OCI-LY1 (cell line): ENCODE measurements around the gene CD79A.

Source experiments
- H2AFZ ChIP-seq: fragments of 200-600 bp; sonication (generic), shearing (Covaris generic); 2 replicates; pipeline ENCODE4 v1.6.0; 2014; ENCODE audit warnings: antibody characterized with exemption, mild to moderate bottlenecking, low read length
- H3F3A ChIP-seq: fragments of 200-600 bp; sonication (generic), shearing (Covaris generic); 2 replicates; pipeline ENCODE4 v1.6.0; 2014; ENCODE audit warnings: mild to moderate bottlenecking, antibody characterized with exemption, low read length, moderate library complexity; ENCODE audit not compliant: insufficient read depth
- H3K27ac ChIP-seq: fragments of 200-600 bp; sonication (generic); 2 replicates; pipeline ENCODE4 v1.5.1; 2014; ENCODE audit warnings: low read length, mixed run types, mild to moderate bottlenecking, low read depth; ENCODE audit not compliant: poor library complexity, severe bottlenecking
- H3K27me3 ChIP-seq: fragments of 200-600 bp; sonication (generic); 2 replicates; pipeline ENCODE4 v1.6.0; 2014; ENCODE audit warnings: antibody characterized with exemption, mild to moderate bottlenecking, low read length, moderate library complexity; ENCODE audit not compliant: insufficient read depth
- H3K36me3 ChIP-seq: fragments of 200-600 bp; sonication (generic); 2 replicates; pipeline ENCODE4 v1.6.1; 2014; ENCODE audit warnings: mild to moderate bottlenecking, antibody characterized with exemption, low read length, moderate library complexity, mixed read lengths; ENCODE audit not compliant: insufficient read depth
- H3K4me1 ChIP-seq: fragments of 200-600 bp; sonication (generic); 2 replicates; pipeline ENCODE4 v1.5.1; 2014; ENCODE audit warnings: mild to moderate bottlenecking, low read length, moderate library complexity; ENCODE audit not compliant: insufficient read depth, severe bottlenecking
- H3K4me2 ChIP-seq: fragments of 200-600 bp; sonication (generic), shearing (Covaris generic); 2 replicates; pipeline ENCODE4 v1.6.1; 2014; ENCODE audit warnings: low read length
- H3K4me3 ChIP-seq: fragments of 200-600 bp; sonication (generic); 2 replicates; pipeline ENCODE4 v1.5.1; 2014; ENCODE audit warnings: low read length, low read depth, mild to moderate bottlenecking, mixed read lengths; ENCODE audit not compliant: poor library complexity, severe bottlenecking
- H3K79me2 ChIP-seq: fragments of 200-600 bp; shearing (Covaris generic); 2 replicates; pipeline ENCODE4 v1.6.1; 2016; ENCODE audit warnings: mixed run types, low read length, mixed read lengths; ENCODE audit not compliant: insufficient read depth
- H3K9ac ChIP-seq: fragments of 200-600 bp; sonication (generic), shearing (Covaris generic); 2 replicates; pipeline ENCODE4 v1.6.1; 2014; ENCODE audit warnings: mild to moderate bottlenecking, low read length, mixed read lengths
- H3K9me2 ChIP-seq: fragments of 200-600 bp; sonication (generic), shearing (Covaris generic); 2 replicates; pipeline ENCODE4 v1.6.1; 2014; ENCODE audit warnings: low read depth, mild to moderate bottlenecking, low read length, mixed read lengths
- H3K9me3 ChIP-seq: fragments of 200-600 bp; shearing (Covaris generic); 2 replicates; pipeline ENCODE4 v1.6.1; 2014; ENCODE audit warnings: low read length, mixed read lengths
- H4K20me1 ChIP-seq: fragments of 200-600 bp; sonication (generic), shearing (Covaris generic); 2 replicates; pipeline ENCODE4 v1.6.0; 2016; ENCODE audit warnings: mild to moderate bottlenecking, low read length; ENCODE audit not compliant: insufficient read depth
- CTCF ChIP-seq: fragments of 200-600 bp; sonication (generic), shearing (Covaris generic); IDR thresholded peaks from 2 replicates; pipeline ENCODE4 v1.5.1; 2017; ENCODE audit warnings: mild to moderate bottlenecking, antibody characterized with exemption, low read length, moderate library complexity, mixed read lengths
- EZH2 ChIP-seq: fragments of 200-600 bp; sonication (generic), shearing (Covaris generic); IDR thresholded peaks from 2 replicates; pipeline ENCODE4 v1.8.0; 2017; ENCODE audit warnings: borderline replicate concordance, mixed run types, mild to moderate bottlenecking, antibody characterized with exemption, low read length, moderate library complexity, mixed read lengths

The CD79A gene

GRCh38 chr19:41892173-41892902 lies 15.3 kb downstream of the CD79A start:
- Histone ChIP-seq H3K36me3 (peaks cover 64% of the 10 kb centered on the region), H3F3A (no peaks in the 10 kb centered on the region), H3K4me2 (no peak overlapping the region), H3K79me2 (no peaks in the 10 kb centered on the region), H2AFZ (no peak overlapping the region), H3K4me3 (no peak overlapping the region), H3K4me1 (peaks cover 9% of the 10 kb centered on the region), H3K9ac (no peak overlapping the region), H3K27me3 (no peaks in the 10 kb centered on the region), H3K9me2 (no peaks in the 10 kb centered on the region), H4K20me1 (no peaks in the 10 kb centered on the region), H3K9me3 (no peaks in the 10 kb centered on the region), H3K27ac (no peak overlapping the region)
- TF ChIP-seq CTCF = no peak
- TF ChIP-seq EZH2 = no peak

DNA sequence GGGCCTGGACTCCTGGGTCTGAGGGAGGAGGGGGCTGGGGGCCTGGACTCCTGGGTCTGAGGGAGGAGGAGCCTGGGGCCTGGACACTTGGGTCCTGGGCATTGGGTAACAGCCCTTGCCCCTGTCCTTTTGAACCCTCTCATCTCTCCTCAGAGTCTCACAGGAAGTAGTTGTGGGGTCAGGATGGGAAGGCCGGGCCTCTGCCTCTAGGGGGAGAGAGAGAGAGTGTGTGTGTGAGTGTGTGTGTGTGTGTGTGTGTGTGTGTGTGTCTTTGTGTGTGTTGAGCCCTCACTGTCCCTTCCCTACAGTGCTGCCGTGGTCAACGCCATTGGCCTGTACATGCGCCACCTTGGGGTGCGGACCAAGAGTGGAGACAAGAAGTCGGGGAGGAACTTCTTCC lies 16.8 kb downstream of the CD79A start:
- no peak overlapping the region for H2AFZ ChIP-seq
- H3K27me3 ChIP-seq = no peaks in the 10 kb centered on the region
- no peaks in the 10 kb centered on the region for H4K20me1 ChIP-seq
- H3K9ac ChIP-seq = no peak overlapping the region
- H3K36me3 ChIP-seq = peaks cover 67% of the 10 kb centered on the region
- H3K9me2 ChIP-seq = no peaks in the 10 kb centered on the region
- TF ChIP-seq EZH2 = no peak
- TF ChIP-seq CTCF = peak; percentile 28; the same call in 1 of the 2 replicates
- H3K4me2 ChIP-seq = no peak overlapping the region
- H3K4me3 ChIP-seq = no peak overlapping the region
- no peaks in the 10 kb centered on the region for H3K4me1 ChIP-seq
- no peaks in the 10 kb centered on the region for H3K79me2 ChIP-seq
- H3K27ac ChIP-seq = peak overlapping the region; percentile 55
- H3K9me3 ChIP-seq = no peaks in the 10 kb centered on the region
- H3F3A ChIP-seq = no peaks in the 10 kb centered on the region

GRCh38 chr19:41894350-41894749 lies 17.3 kb downstream of the CD79A start:
- Histone ChIP-seq H3K9me3 (no peaks in the 10 kb centered on the region), H3K9me2 (no peaks in the 10 kb centered on the region), H3K79me2 (no peaks in the 10 kb centered on the region), H2AFZ (no peak overlapping the region), H3K4me1 (no peaks in the 10 kb centered on the region), H3K27ac (peak overlapping the region; percentile 55), H3K27me3 (no peaks in the 10 kb centered on the region), H3K4me2 (no peak overlapping the region), H3K9ac (no peak overlapping the region), H3K4me3 (no peak overlapping the region), H3K36me3 (peaks cover 67% of the 10 kb centered on the region), H3F3A (no peaks in the 10 kb centered on the region), H4K20me1 (no peaks in the 10 kb centered on the region)
- TF ChIP-seq EZH2 (no peak), CTCF (no peak)
